Cardiac muscle cell (in vitro differentiated cells and primary cell): ENCODE data around the gene CCDC97. TPM values are rescaled to one million over a fixed set of nuclear protein-coding genes. Genes with fewer than 3 reads are reported as not detected.
"Not testable (repeated sequence)": the region's sequence is repeated elsewhere in the genome, so short reads cannot be mapped to it uniquely, and the experiment has no call there.

Source experiments
- DNase-seq, 2 donors: peaks; one replicate each; pipeline versions ENCODE4 v3.0.0 to v3.0.0-alpha.2; 2010 to 2017; ENCODE audit warnings: low read depth in 1 of 2, low spot score in 1 of 2
- H3K27ac ChIP-seq: fragments of 200-600 bp; sonication (generic); 2 replicates; pipeline ENCODE4 v1.5.1; 2016
- H3K27me3 ChIP-seq: fragments of 200-600 bp; sonication (generic); 2 replicates; pipeline ENCODE4 v1.6.0; 2016; ENCODE audit warnings: control low read depth
- H3K36me3 ChIP-seq: fragments of 200-600 bp; sonication (generic); 2 replicates; pipeline ENCODE4 v1.5.1; 2016; ENCODE audit warnings: control low read depth
- H3K4me1 ChIP-seq: fragments of 200-600 bp; sonication (generic); 2 replicates; pipeline ENCODE4 v1.8.1; 2017; ENCODE audit warnings: low read depth, mild to moderate bottlenecking, mixed run types
- H3K4me3 ChIP-seq: fragments of 200-600 bp; sonication (generic); 2 replicates; pipeline ENCODE4 v1.5.1; 2016; ENCODE audit warnings: mild to moderate bottlenecking
- H3K9me3 ChIP-seq: fragments of 200-600 bp; sonication (generic); 2 replicates; pipeline ENCODE4 v1.5.1; 2017; ENCODE audit warnings: low read depth, mild to moderate bottlenecking, control low read depth
- polyA plus RNA-seq: library from polyadenylated mRNA; unstranded; fragments of >200 nt; fragmentation: Nextera tagmentation; extraction: Ambion mirVana; gene quantifications from 2 replicates; pipeline ENCODE4 v1.2.1, GENCODE V29; 2016
- total RNA-seq: library from RNA; depleted of rRNA; stranded (reverse); fragments of >200 nt; gene quantifications from 2 replicates; pipeline ENCODE4 v1.2.3, GENCODE V29; 2016
- TF ChIP-seq, protein P1 (sequence below): IDR thresholded peaks from 2 replicates; pipeline ENCODE4 v1.5.1; 2012; ENCODE audit warnings: low read depth, mild to moderate bottlenecking, low read length

Gene CCDC97
- total and polyA plus RNA-seq, 2 experiments from 2014 or later = 24.6 to 29.7 TPM

DNA sequence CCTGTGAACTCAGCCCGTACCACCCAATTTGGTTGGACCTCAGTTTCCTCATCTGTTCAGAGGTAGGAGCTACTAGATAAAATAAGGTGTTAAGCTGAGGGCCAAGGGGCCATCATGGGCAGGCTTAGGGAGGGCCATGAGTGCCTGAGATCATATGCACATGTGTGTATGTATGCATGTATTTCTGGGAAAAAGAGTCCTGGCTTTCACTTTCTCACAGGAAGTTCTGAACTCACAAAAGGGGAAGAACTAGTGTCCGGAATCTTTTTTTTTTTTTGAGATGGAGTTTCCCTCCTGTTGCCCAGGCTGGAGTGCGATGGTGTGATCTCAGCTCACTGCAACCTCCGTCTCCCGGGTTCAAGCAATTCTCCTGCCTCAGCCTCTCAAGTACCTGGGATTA is 24.8 kb downstream of the CCDC97 start:
- H3K27ac ChIP-seq = no peak overlapping the region
- H3K36me3 ChIP-seq = no peaks in the 10 kb centered on the region
- H3K9me3 ChIP-seq = no peaks in the 10 kb centered on the region
- no peak for DNase-seq
- H3K27me3 ChIP-seq = no peaks in the 10 kb centered on the region
- H3K4me3 ChIP-seq = no peak overlapping the region
- TF ChIP-seq, protein P1, sequence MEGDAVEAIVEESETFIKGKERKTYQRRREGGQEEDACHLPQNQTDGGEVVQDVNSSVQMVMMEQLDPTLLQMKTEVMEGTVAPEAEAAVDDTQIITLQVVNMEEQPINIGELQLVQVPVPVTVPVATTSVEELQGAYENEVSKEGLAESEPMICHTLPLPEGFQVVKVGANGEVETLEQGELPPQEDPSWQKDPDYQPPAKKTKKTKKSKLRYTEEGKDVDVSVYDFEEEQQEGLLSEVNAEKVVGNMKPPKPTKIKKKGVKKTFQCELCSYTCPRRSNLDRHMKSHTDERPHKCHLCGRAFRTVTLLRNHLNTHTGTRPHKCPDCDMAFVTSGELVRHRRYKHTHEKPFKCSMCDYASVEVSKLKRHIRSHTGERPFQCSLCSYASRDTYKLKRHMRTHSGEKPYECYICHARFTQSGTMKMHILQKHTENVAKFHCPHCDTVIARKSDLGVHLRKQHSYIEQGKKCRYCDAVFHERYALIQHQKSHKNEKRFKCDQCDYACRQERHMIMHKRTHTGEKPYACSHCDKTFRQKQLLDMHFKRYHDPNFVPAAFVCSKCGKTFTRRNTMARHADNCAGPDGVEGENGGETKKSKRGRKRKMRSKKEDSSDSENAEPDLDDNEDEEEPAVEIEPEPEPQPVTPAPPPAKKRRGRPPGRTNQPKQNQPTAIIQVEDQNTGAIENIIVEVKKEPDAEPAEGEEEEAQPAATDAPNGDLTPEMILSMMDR = no peak
- no peaks in the 10 kb centered on the region for H3K4me1 ChIP-seq

DNA sequence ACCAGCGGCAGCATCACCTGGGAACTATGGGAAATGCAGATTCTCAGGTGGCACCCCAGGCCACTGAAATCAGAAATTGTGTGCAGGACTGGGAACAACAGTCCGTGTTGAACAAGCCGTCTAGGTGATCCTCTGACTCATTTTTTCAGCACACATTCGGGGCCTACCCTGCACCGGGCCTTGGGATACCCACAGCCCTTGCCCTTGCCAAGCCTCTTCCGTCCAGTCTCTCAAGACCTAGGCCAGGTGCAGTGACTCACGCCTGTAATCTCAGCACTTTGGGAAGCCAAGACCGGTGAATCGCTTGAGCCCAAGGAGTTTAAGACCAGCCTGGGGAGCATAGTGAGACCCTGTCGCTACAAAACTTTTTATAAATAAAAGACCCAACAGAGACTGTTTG is 25.5 kb downstream of the CCDC97 start:
- no peaks in the 10 kb centered on the region for H3K27me3 ChIP-seq

DNA sequence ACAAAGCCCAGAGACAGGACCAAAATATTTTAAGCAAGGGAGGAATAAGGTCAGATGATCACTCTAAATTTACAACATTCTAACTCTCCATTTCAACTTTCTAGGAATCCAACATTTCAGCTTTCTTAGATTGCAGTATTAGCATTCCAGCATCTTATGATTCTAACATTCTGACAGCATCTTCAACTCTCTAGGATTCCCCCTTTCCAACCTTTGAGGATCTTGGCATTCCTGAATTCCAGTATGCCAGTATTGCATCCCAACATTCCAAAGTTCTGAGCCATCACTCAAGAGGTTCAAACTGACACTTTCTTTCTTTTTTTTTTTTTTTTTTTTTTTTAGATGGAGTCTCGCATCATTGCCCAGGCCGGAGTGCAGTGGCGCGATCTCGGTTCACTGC is 30.0 kb downstream of the CCDC97 start:
- Histone ChIP-seq H3K9me3 (no peaks in the 10 kb centered on the region), H3K36me3 (no peaks in the 10 kb centered on the region), H3K27me3 (no peaks in the 10 kb centered on the region), H3K27ac (no peak overlapping the region), H3K4me1 (no peaks in the 10 kb centered on the region), H3K4me3 (no peak overlapping the region)
- TF ChIP-seq, protein P1 = no peak
- peak in 1 of 2 donors; percentile 52 for DNase-seq

More for the DNA sequence above, 25.5 kb downstream of the CCDC97 start:
- Histone ChIP-seq H3K9me3 (no peaks in the 10 kb centered on the region), H3K27ac (no peak overlapping the region), H3K4me1 (no peaks in the 10 kb centered on the region), H3K36me3 (no peaks in the 10 kb centered on the region), H3K4me3 (no peak overlapping the region)
- TF ChIP-seq, protein P1 = no peak
- no peak for DNase-seq

DNA sequence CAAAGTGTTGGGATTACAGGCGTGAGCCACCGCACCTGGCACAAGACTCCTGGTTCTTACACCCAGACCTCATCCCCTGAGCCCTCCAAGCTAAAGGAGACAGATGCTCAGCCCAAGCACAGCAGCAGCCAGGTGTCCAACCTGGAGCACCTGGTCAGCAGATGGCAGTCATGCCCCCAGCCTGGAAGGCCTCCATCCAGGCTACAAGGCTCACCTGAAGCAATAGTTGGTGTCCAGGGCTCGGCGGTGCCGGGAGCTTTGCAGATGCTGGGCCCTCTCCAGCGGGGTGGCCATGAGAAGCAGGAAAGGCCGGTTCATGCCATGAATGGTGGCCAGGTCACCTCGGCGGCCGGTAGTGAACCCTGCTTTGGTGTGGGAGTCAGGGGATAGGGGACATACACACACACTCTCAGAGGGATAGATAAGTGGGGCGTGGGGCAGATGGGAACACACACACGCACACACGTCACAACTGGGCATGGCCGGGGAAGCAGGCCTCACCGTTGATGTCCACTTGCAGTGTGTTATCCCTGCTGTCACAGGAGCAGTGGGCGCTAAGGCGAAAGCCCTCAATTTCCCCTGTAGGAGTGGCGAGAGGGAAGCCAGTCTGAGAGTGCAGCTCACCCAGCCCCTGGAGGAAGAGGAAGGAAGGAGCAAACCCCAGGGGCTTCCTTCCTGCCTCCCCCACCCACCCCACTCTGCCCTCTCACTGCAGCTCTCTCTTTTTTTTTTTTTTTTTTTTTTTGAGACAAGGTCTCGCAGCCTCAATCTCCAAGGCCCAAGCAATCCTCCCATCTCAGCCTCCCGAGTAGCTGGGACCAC is 31.9 kb downstream of the CCDC97 start:
- no peak overlapping the region for H3K4me3 ChIP-seq
- H3K4me1 ChIP-seq = no peaks in the 10 kb centered on the region
- H3K36me3 ChIP-seq = no peaks in the 10 kb centered on the region
- TF ChIP-seq, protein P1 = no peak
- DNase-seq = no peak
- H3K27ac ChIP-seq = no peak overlapping the region
- H3K27me3 ChIP-seq = no peaks in the 10 kb centered on the region
- no peaks in the 10 kb centered on the region for H3K9me3 ChIP-seq

DNA sequence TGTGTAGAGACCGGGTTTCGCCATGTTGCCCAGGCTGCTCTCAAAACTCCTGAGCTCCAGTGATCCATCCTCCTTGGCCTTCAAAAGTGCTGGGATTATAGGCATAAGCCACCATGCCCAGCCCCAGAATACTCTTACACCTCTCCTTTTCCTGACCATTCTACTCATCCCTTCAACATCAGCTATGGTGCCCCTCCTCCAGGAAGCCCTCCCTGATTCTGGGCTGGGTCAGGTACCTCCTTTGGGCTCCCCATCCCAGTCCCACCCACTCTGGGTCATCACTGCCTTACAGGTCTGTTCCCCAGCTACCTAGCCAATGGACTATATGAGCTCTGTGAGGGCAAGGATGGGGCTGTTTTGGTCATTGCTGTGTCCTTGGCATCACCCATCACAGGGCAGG is 34.2 kb downstream of the CCDC97 start:
- H3K4me1 ChIP-seq = no peaks in the 10 kb centered on the region
- TF ChIP-seq, protein P1 = no peak
- no peak for DNase-seq

DNA sequence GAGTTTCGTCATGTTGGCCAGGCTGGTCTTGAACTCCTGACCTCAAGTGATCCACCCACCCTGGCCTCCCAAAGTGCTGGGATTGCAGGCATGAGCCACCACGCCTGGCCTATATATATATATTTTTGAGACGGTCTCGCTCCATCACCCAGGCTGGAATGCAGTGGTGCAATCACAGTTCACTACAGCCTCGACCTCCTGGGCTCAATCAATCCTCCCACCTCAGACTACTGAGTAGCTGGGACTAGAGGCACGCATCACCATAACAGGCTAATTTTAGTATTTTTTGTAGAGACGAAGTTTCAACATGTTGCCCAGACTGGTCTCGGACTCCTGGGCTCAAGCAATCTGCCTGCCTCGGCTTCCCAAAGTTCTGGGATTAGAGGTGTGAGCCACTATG is 36.9 kb downstream of the CCDC97 start:
- H3K4me3 ChIP-seq, H3K4me1 ChIP-seq, H3K27ac ChIP-seq, H3K36me3 ChIP-seq, H3K9me3 ChIP-seq, DNase-seq, H3K27me3 ChIP-seq: not testable (repeated sequence)

More for the DNA sequence above, 34.2 kb downstream of the CCDC97 start:
- Histone ChIP-seq H3K4me3 (no peak overlapping the region), H3K27ac (no peak overlapping the region), H3K36me3 (no peaks in the 10 kb centered on the region), H3K9me3 (no peaks in the 10 kb centered on the region), H3K27me3 (no peaks in the 10 kb centered on the region)
